ENCODE measurements around the gene XAGE3. TPM values are rescaled to one million over a fixed set of nuclear protein-coding genes. Genes with fewer than 3 reads are reported as not detected.
A peak's percentile ranks its signal among the peaks of the same experiment; 100 is the strongest.
"Not testable (repeated sequence)": the region's sequence is repeated elsewhere in the genome, so short reads cannot be mapped to it uniquely, and the experiment has no call there.

Gene XAGE3, protein sequence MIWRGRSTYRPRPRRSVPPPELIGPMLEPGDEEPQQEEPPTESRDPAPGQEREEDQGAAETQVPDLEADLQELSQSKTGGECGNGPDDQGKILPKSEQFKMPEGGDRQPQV
- not detected for total RNA-seq
- not detected for polyA plus RNA-seq

- 80 to 93% methylated on average over 35 of the region's 35 CpGs for WGBS, 2 donors
- Histone ChIP-seq H3K4me1 (peaks cover 0 to 3% (median 0%) of the 10 kb centered on the region in 3 donors), H3K4me3 (no peak within 1 kb of the TSS), H3K27me3 (no peaks in the 10 kb centered on the region), H3K36me3 (no peaks in the 10 kb centered on the region), H3K27ac (no peak within 1 kb of the TSS), H3K9me3 (no peaks in the 10 kb centered on the region)
- ATAC-seq (no peak), DNase-seq (peak in 1 of 6 donors; percentile 39), FAIRE-seq (no peak)
- intact Hi-C loops (cut with DNase I), result no loop called here
- no peak for TF ChIP-seq CTCF (IDR thresholded peaks at IDR 0.05)
These were observed at the start of gene XAGE3 for GRCh38 chrX:52867610-52868348. XAGE3 (minus strand) TSS chrX:52868083; CDS start chrX:52867133, 950 bp downstream.

DNA sequence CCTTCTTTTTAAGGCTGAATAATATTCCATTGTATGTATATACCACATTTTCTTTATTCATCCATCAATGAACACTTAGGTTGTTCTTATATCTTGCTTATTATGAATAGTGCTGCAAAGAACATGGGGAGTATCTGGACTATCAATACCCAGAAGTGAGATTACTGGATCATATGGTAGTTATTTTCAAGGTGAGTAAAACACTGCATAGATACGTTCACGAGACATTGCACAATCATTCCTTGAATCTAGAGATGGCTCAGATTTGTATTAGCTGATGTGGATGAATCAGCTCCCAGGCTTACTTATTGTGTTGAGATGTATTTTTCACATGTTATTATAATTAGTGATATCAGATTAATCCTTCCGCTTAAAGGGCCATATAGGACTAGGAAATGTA lies 46.8 kb upstream of the XAGE3 start:
- H3K27me3 ChIP-seq; DNase-seq; H3K9me3 ChIP-seq; H3K27ac ChIP-seq; H3K4me3 ChIP-seq; ATAC-seq; H3K4me1 ChIP-seq; intact Hi-C loops (cut with DNase I); H3K36me3 ChIP-seq: not testable (repeated sequence)
- WGBS, 2 donors, result no CpG with 5 or more reads among the region's 3 CpGs
- FAIRE-seq, result peak; percentile 93

DNA sequence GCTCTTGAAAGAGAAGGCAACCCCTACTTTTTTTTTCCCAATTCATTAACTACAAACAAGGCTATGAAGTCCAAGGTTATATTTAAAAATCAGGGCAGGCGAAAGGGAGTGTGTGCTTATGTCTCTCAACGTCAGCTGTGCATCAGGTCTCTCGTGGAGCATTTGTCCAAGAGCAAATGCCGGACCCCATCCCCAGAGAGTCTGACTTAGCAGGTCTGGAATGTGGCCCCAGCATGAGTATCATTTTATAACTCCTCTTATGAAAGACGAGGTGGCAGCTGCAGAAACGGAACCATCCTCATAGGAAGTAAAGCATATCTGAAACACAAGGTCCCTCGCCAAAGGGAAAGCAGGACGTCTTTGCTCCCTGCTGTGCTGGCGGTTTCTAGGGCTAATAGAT lies 45.8 kb upstream of the XAGE3 start:
- H3K9me3 ChIP-seq; H3K27me3 ChIP-seq; DNase-seq; H3K27ac ChIP-seq; H3K36me3 ChIP-seq; intact Hi-C loops (cut with DNase I); H3K4me3 ChIP-seq; H3K4me1 ChIP-seq; ATAC-seq; FAIRE-seq: not testable (repeated sequence)
- no CpG with 5 or more reads among the region's 9 CpGs for WGBS, 2 donors

DNA sequence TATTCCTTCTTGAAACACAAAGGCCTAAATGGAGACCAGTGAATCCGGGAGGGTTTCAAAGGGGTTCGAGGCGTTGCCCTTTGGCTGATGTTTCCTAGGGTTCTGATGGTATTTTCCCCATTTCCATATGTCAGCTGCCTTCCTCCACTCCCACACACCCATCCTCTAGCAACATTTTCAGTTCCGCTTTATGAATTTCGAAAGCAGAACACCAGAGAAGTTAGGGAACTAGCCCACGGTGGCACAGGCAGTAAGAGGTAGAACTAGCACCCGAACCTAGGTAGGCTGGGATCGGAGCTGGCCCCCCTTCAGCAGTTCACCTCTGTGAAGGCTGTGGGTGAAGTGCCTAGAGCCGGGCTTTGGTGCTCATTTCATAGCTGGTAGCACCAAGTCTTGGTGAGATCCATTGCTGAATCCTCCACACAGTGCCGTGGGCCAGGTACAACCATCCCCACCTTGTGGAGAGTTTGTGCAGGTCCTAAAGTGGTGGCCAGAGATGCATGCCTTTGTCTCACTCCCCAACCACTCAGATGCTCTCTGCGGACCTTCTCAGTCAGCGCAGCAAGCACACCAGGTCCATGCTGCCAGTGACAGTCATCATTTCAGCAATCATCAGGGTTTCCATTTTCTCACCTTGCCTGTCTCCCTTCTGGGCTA lies 41.6 kb upstream of the XAGE3 start:
- FAIRE-seq; H3K4me3 ChIP-seq; H3K4me1 ChIP-seq; DNase-seq; H3K27ac ChIP-seq; H3K36me3 ChIP-seq; H3K27me3 ChIP-seq; intact Hi-C loops (cut with DNase I); H3K9me3 ChIP-seq: not testable (repeated sequence)
- ATAC-seq, result peak in 1 of 4 donors; percentile 31
- no CpG with 5 or more reads among the region's 12 CpGs for WGBS, 2 donors

- no CpG with 5 or more reads among the region's 17 CpGs for WGBS, 2 donors
These were observed 40.0 kb upstream of the XAGE3 start for GRCh38 chrX:52907900-52908299.

GRCh38 chrX:52907137-52907536 lies 39.3 kb upstream of the XAGE3 start:
- H3K4me3 ChIP-seq; intact Hi-C loops (cut with DNase I); H3K27me3 ChIP-seq; ATAC-seq; FAIRE-seq; DNase-seq; H3K27ac ChIP-seq; H3K9me3 ChIP-seq; H3K4me1 ChIP-seq; H3K36me3 ChIP-seq: not testable (repeated sequence)
- no CpG with 5 or more reads among the region's 17 CpGs for WGBS, 2 donors

More at GRCh38 chrX:52907900-52908299, 40.0 kb upstream of the XAGE3 start:
- H3K4me3 ChIP-seq; ATAC-seq; H3K4me1 ChIP-seq; H3K27ac ChIP-seq; DNase-seq; FAIRE-seq; H3K36me3 ChIP-seq; H3K27me3 ChIP-seq; intact Hi-C loops (cut with DNase I); H3K9me3 ChIP-seq: not testable (repeated sequence)

GRCh38 chrX:52906072-52906471 lies 38.2 kb upstream of the XAGE3 start:
- intact Hi-C loops (cut with DNase I); H3K4me3 ChIP-seq; H3K9me3 ChIP-seq; H3K4me1 ChIP-seq; ATAC-seq; DNase-seq; H3K27ac ChIP-seq; H3K36me3 ChIP-seq; H3K27me3 ChIP-seq; FAIRE-seq: not testable (repeated sequence)
- WGBS, 2 donors, result no CpG with 5 or more reads among the region's 4 CpGs

- H3K27ac ChIP-seq; H3K27me3 ChIP-seq; ATAC-seq; H3K4me3 ChIP-seq; intact Hi-C loops (cut with DNase I); H3K9me3 ChIP-seq; H3K36me3 ChIP-seq; H3K4me1 ChIP-seq; DNase-seq; FAIRE-seq: not testable (repeated sequence)
- no CpG with 5 or more reads among the region's 10 CpGs for WGBS, 2 donors
These were observed 37.6 kb upstream of the XAGE3 start for GRCh38 chrX:52905531-52905930.

DNA sequence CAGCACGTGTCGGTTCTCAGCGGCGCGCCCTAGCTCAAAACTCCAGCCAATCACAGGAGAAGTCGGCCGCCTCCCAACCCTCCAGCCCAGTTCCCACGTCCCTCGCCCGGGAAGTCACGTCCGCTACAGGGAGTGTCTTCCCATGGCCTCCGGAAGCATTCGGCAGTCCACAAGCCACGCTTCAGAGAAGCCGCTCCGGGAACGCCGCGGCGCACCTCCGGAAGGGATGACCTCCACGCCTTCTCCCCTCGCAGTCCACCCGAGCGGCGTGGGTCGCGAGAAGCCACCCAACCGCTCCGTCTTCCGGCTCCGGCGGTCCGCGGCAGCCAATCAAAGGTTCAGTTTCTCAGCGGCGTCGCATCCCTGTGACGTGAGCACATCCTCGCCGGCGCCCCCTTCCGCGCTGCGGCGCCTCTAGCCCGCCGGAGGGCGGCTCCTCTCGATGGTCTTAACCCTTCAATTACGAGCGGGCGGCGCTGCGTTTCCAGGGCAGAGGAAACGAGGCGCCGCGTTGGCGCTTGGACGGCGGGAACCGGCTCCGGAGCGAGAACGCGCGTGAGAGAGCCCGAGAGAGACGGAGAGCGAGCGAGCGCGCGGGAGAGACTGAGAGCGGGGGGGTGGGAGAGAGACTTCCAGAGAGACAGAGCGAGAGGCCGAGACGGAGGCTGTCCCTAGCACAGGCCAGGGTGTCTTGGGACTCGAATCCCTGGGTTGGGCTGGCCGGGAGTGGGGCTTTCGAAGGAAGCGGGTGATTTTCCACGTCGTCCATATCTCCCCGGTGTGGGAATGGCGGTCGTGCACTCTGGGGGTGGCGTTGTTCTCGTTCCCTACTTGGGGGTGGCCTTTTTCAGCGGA lies 29.2 kb upstream of the XAGE3 start, which contains the start of gene FAM156B:
Gene FAM156B (plus strand): TSS at position 476 of the 855 bp plus-strand sequence. CDS start 9,896 bp downstream, outside the sequence.
- peak; percentile 20 for FAIRE-seq
- H3K27me3 ChIP-seq; DNase-seq; H3K9me3 ChIP-seq; H3K4me3 ChIP-seq; H3K36me3 ChIP-seq; intact Hi-C loops (cut with DNase I); H3K4me1 ChIP-seq; H3K27ac ChIP-seq: not testable (repeated sequence)
- peak; percentile 90 to 96 (median 92) for ATAC-seq
- WGBS, 2 donors, result no CpG with 5 or more reads among the region's 92 CpGs

GRCh38 chrX:52896438-52896837 lies 28.6 kb upstream of the XAGE3 start:
- H3K4me3 ChIP-seq; H3K36me3 ChIP-seq; H3K9me3 ChIP-seq; DNase-seq; H3K27ac ChIP-seq; intact Hi-C loops (cut with DNase I); H3K27me3 ChIP-seq; H3K4me1 ChIP-seq; ATAC-seq; FAIRE-seq: not testable (repeated sequence)
- WGBS, 2 donors, result no CpG with 5 or more reads among the region's 8 CpGs

Measured in pancreas (tissue), 10 donors.